K562 (cell line): ENCODE data around the gene TUBA1B. TPM values are rescaled to one million over a fixed set of nuclear protein-coding genes. Genes with fewer than 3 reads are reported as not detected.
A peak's percentile ranks its signal among the peaks of the same experiment; 100 is the strongest.

Experiments
- ATAC-seq: fragments of 200-7000 bp; cut with Tn5 transposase; 3 replicates; pipeline ENCODE4 v1.9.1; 2020; ENCODE audit warnings: moderate library complexity
- BruUV-seq: library from RNA; stranded (reverse); fragments of 400-500 nt; replicated peaks from 2 replicates; lab custom pipeline; 2021; lab: Mats Ljungman, UMichigan
- CTCF ChIA-PET: fragments of 300-600 bp; formaldehyde crosslinking; extraction: SDS; loops from one replicate; lab custom pipeline; 2021; ENCODE audit warnings: low intra/inter-chr PET ratio; lab: Yijun Ruan, JAX
- POLR2A ChIA-PET: fragments of 300-600, 350-650 bp; sonication (Branson Sonifier 250); formaldehyde crosslinking; extraction: SDS; loops from one replicate; lab custom pipeline; 2021; ENCODE audit warnings: antibody characterized with exemption, inconsistent platforms; lab: Yijun Ruan, JAX
- DNase-seq, 4 experiments: peaks; one replicate each; pipeline versions ENCODE4 v3.0.0 to v3.0.0-alpha.2; 2011 to 2018; ENCODE audit warnings: low spot score in 3 of 4, mixed read lengths in 3 of 4; ENCODE audit errors: extremely low read depth in 1 of 4
- FAIRE-seq: peaks from 2 replicates; lab custom pipeline; 2011; peaks lifted over from hg19 to GRCh38; lab: Jason Lieb, UNC
- H2AFZ ChIP-seq: 2 replicates; pipeline ENCODE4 v1.6.0; 2011; ENCODE audit warnings: low read depth, low read length, control low read depth, inconsistent platforms
- H3K27ac ChIP-seq: fragments of 200-600 bp; 3 replicates; pipeline ENCODE4 v1.8.0; 2011; ENCODE audit warnings: low read depth, mild to moderate bottlenecking, control low read depth, inconsistent platforms, low read length, moderate library complexity, mixed read lengths; ENCODE audit errors: extremely low read depth
- H3K27me3 ChIP-seq, 2 experiments: fragments of 300-600 bp in 1 of 2; 2 replicates in 1 of 2; 3 replicates in 1 of 2; pipeline versions ENCODE4 v1.6.0 to v1.8.0; 2011; ENCODE audit warnings: inconsistent platforms in 2 of 2, low read length in 2 of 2, mild to moderate bottlenecking in 1 of 2, mixed read lengths in 1 of 2, moderate library complexity in 1 of 2; ENCODE audit not compliant: control insufficient read depth in 2 of 2, insufficient read depth in 2 of 2
- H3K36me3 ChIP-seq: fragments of 300-600 bp; 3 replicates; pipeline ENCODE4 v1.8.0; 2011; ENCODE audit warnings: mild to moderate bottlenecking, low read length, inconsistent platforms; ENCODE audit not compliant: control insufficient read depth, insufficient read depth
- H3K4me1 ChIP-seq, 2 experiments: fragments of 200-600 bp in 1 of 2; replicated peaks in 1 of 2; 2 replicates in 1 of 2; 3 replicates in 1 of 2; pipeline versions ENCODE4 v1.5.1 to v1.8.0; 2011; ENCODE audit warnings: inconsistent platforms in 2 of 2, low read length in 2 of 2, mild to moderate bottlenecking in 1 of 2, mixed read lengths in 1 of 2, moderate library complexity in 1 of 2; ENCODE audit not compliant: control insufficient read depth in 2 of 2, insufficient read depth in 2 of 2
- H3K4me2 ChIP-seq: 2 replicates; pipeline ENCODE4 v1.6.1; 2011; ENCODE audit warnings: low read length, control low read depth, inconsistent platforms, mixed read lengths; ENCODE audit not compliant: insufficient read depth
- H3K4me3 ChIP-seq: fragments of 200-600 bp; sonication (generic), shearing (Covaris generic); 2 replicates; pipeline ENCODE4 v1.5.1; 2016; ENCODE audit warnings: control low read depth, inconsistent platforms
- H3K79me2 ChIP-seq: fragments of 200-600 bp; 3 replicates; pipeline ENCODE4 v1.8.0; 2011; ENCODE audit warnings: low read length, inconsistent platforms; ENCODE audit not compliant: control insufficient read depth, insufficient read depth
- H3K9ac ChIP-seq, 2 experiments: 2 replicates each; pipeline versions ENCODE4 v1.6.0 to v1.6.1; 2011; ENCODE audit warnings: low read depth in 2 of 2, low read length in 2 of 2, control low read depth in 1 of 2, inconsistent platforms in 1 of 2, mild to moderate bottlenecking in 1 of 2, mixed read lengths in 1 of 2; ENCODE audit not compliant: insufficient read depth in 1 of 2
- H3K9me1 ChIP-seq: one replicate; pipeline ENCODE4 v1.6.0; 2011; ENCODE audit warnings: inconsistent platforms, mild to moderate bottlenecking, low read length, moderate library complexity; ENCODE audit not compliant: control insufficient read depth, insufficient read depth
- H3K9me3 ChIP-seq: replicated peaks from 2 replicates; pipeline ENCODE4 v1.5.1; 2011; ENCODE audit warnings: low read depth, low read length, inconsistent platforms; ENCODE audit not compliant: control insufficient read depth, insufficient read depth
- H4K20me1 ChIP-seq: replicated peaks from 2 replicates; pipeline ENCODE4 v1.6.1; 2011; ENCODE audit warnings: low read length, inconsistent platforms, mixed read lengths; ENCODE audit not compliant: control insufficient read depth, insufficient read depth
- BACH1 ChIP-seq: fragments of 200-800 bp; sonication (Bioruptor generic); IDR thresholded peaks from 2 replicates; pipeline ENCODE4 v1.6.1; 2016; ENCODE audit warnings: missing genetic modification characterization, missing compliant biosample characterization
- BHLHE40 ChIP-seq: IDR thresholded peaks from 2 replicates; pipeline ENCODE4 v1.6.1; 2011; ENCODE audit warnings: low read length, improper control_type of control experiment
- HDAC8 ChIP-seq: fragments of 450-650 bp; IDR thresholded peaks from 2 replicates; pipeline ENCODE4 v1.6.1; 2016; ENCODE audit warnings: mild to moderate bottlenecking, missing genetic modification characterization, moderate library complexity, missing compliant biosample characterization
- MCM7 ChIP-seq, 2 experiments: fragments of 450-650 bp; IDR thresholded peaks; 2 replicates each; pipeline ENCODE4 v1.6.1; 2016 to 2018
- PHB2 ChIP-seq: fragments of 450-650 bp; IDR thresholded peaks from 2 replicates; pipeline ENCODE4 v1.6.1; 2017; ENCODE audit warnings: low read depth
- POLR3A ChIP-seq: IDR thresholded peaks from 2 replicates; pipeline ENCODE4 v1.6.1; 2011; ENCODE audit warnings: borderline replicate concordance, mild to moderate bottlenecking, moderate library complexity; ENCODE audit not compliant: insufficient read length, insufficient read depth; ENCODE audit errors: extremely low read depth
- PRMT5 ChIP-seq: sonication (generic); formaldehyde crosslinking; IDR thresholded peaks from 2 replicates; pipeline ENCODE4 v1.5.0; 2020; ENCODE audit warnings: missing genetic modification reagents
- ZNF146 ChIP-seq: IDR thresholded peaks from one replicate; pipeline ENCODE4 v1.6.1; 2018; ENCODE audit warnings: missing compliant biosample characterization; ENCODE audit not compliant: unreplicated experiment
- ZNF23 ChIP-seq: fragments of 250-450 bp; sonication (Bioruptor Pico); IDR thresholded peaks from 2 replicates; pipeline ENCODE4 v1.4.0; 2020; ENCODE audit warnings: mild to moderate bottlenecking
- ZNF583 ChIP-seq: fragments of 250-450 bp; sonication (Bioruptor Pico); IDR thresholded peaks from 2 replicates; pipeline ENCODE4 v1.4.0; 2020
- ZNF77 ChIP-seq: fragments of 250-450 bp; sonication (Bioruptor Pico); IDR thresholded peaks from 2 replicates; pipeline ENCODE4 v1.5.0; 2020
- whole genome bisulfite sequencing: fragments of 100-300 bp; shearing (Covaris generic); methylation state at CpG from one replicate; pipeline ENCODE4 v1.1.6; 2016; ENCODE audit warnings: low coverage, mixed read lengths; ENCODE audit not compliant: insufficient coverage; ENCODE audit errors: missing lambda C conversion rate; 5-methylcytosine and 5-hydroxymethylcytosine counted together
- in situ Hi-C: fragments of 300-500 bp; cut with MboI; formaldehyde crosslinking; loops from 4 replicates; pipeline ENCODE4 v1.15.0; 2018; ENCODE audit warnings: inconsistent platforms, mixed read lengths
- intact Hi-C: fragments of 100-400 bp; cut with micrococcal nuclease; formaldehyde crosslinking; loops from 2 replicates; pipeline ENCODE4 v1.14.2; 2022
- polyA plus RNA-seq, 8 experiments: library from polyadenylated mRNA; depleted of rRNA in 4 of 8; stranded (reverse) in 5 of 8; unstranded in 3 of 8; fragments of >200 nt; fragmentation: Nextera tagmentation in 2 of 8; fragmentation: Illumina TruSeq in 1 of 8; extraction: Ambion mirVana in 2 of 8; extraction: Trizol in 1 of 8; gene quantifications; 2 replicates each; pipeline versions ENCODE4 v1.2.1 to v1.2.3, GENCODE V29; 2011 to 2014; ENCODE audit warnings: inconsistent platforms in 1 of 8, missing spikeins in 1 of 8
- total RNA-seq, 7 experiments: library from RNA; depleted of rRNA in 6 of 7; stranded (reverse); fragments of >200 nt in 6 of 7; fragmentation: Illumina TruSeq in 2 of 7; extraction: Trizol in 2 of 7; gene quantifications; 2 replicates each; pipeline versions ENCODE4 v1.2.1 to v1.2.3, GENCODE V29; 2011 to 2021; ENCODE audit warnings: low replicate concordance in 1 of 7

The TUBA1B gene
- total and polyA plus RNA-seq, 9 of the 15 experiments (the other 6 are each of a cell fraction or from before 2014, with no cell fraction given): 2,189 to 4,624 (median 2,628) TPM

GRCh38 chr12:49146406-49146805 lies 15.2 kb upstream of the TUBA1B start:
- Histone ChIP-seq H2AFZ (no peak overlapping the region), H3K9me1 (no peaks in the 10 kb centered on the region), H3K4me2 (no peak overlapping the region), H3K9me3 (no peaks in the 10 kb centered on the region), H3K27me3 (no peaks in the 10 kb centered on the region), H3K27ac (no peak overlapping the region), H3K9ac (no peak overlapping the region)
- DNase-seq: no peak
- CTCF ChIA-PET: no interaction called here
- WGBS: 91% methylated on average over 1 of the region's 1 CpG
- in situ Hi-C loops: no loop called here
- BruUV-seq: TSS peak; percentile 26
- TF ChIP-seq ZNF23 (CRISPR knock-in tag): no peak
- no peak for TF ChIP-seq BHLHE40
- no peak for TF ChIP-seq POLR3A
- no peak for TF ChIP-seq BACH1 (tag)
- TF ChIP-seq MCM7 (IDR thresholded peaks at IDR 0.05): no peak
- TF ChIP-seq PHB2: no peak
- no peak for TF ChIP-seq ZNF146 (CRISPR knock-in tag)
- TF ChIP-seq HDAC8 (tag): no peak
- no peak for TF ChIP-seq ZNF583
- TF ChIP-seq ZNF77 (CRISPR knock-in tag): no peak
- TF ChIP-seq PRMT5 (CRISPR knock-in tag): no peak
- TF ChIP-seq, all 486 proteins: peak for 0
- POLR2A ChIA-PET: interaction anchor here (1.0 to 10.5 kb wide), 2 partner anchors 15 to 54 kb away, joined by 3 to 151 read pairs; partner anchors contain the start of gene TUBA1B
- H3K36me3 ChIP-seq: no peaks in the 10 kb centered on the region
- no peak for ATAC-seq
- peaks cover 0 to 4% of the 10 kb centered on the region in 2 experiments; a peak in 2 of 5 replicates for H3K4me1 ChIP-seq
- no peak for FAIRE-seq
- H3K4me3 ChIP-seq: no peak overlapping the region
- no peaks in the 10 kb centered on the region for H3K79me2 ChIP-seq
- no peaks in the 10 kb centered on the region for H4K20me1 ChIP-seq
- intact Hi-C loops: no loop called here
